Stimulated activated naive B cell treated with anti-CD40 and anti-IgM and Interleukin-4, amounts not matched to agents 10 μg/mL and 1 μg/mL and 100 μg/mL, for 72 hours (primary cell): ENCODE measurements around the gene ACTG1.

Experiments used
- ATAC-seq, 2 donors: fragments of 150-1000 bp; cut with Tn5 transposase; replicated peaks; 2 replicates each; pipeline ENCODE4 v1.10.0; 2021; ENCODE audit warnings: moderate library complexity in 1 of 2
- DNase-seq: peaks from one replicate; pipeline ENCODE4 v3.0.0; 2021
- H3K27ac Mint-ChIP-seq: one replicate; pipeline ENCODE4 v1.8.0; 2022; ENCODE audit warnings: mild to moderate bottlenecking, mixed read lengths
- H3K27me3 Mint-ChIP-seq, 2 donors: one replicate each; pipeline ENCODE4 v1.8.0; 2022; ENCODE audit warnings: mixed read lengths in 2 of 2
- H3K36me3 Mint-ChIP-seq, 2 donors: one replicate each; pipeline ENCODE4 v1.8.0; 2022; ENCODE audit warnings: mixed read lengths in 2 of 2, mild to moderate bottlenecking in 1 of 2
- H3K4me1 Mint-ChIP-seq, 2 donors: one replicate each; pipeline ENCODE4 v1.8.0; 2022; ENCODE audit warnings: mixed read lengths in 2 of 2, mild to moderate bottlenecking in 1 of 2
- H3K4me3 Mint-ChIP-seq, 2 donors: one replicate each; pipeline ENCODE4 v1.8.0; 2022; ENCODE audit warnings: mild to moderate bottlenecking in 2 of 2, mixed read lengths in 2 of 2, moderate library complexity in 1 of 2
- H3K9me3 Mint-ChIP-seq, 2 donors: one replicate each; pipeline ENCODE4 v1.8.0; 2022; ENCODE audit warnings: mixed read lengths in 2 of 2, mild to moderate bottlenecking in 1 of 2

ACTG1 gene

GRCh38 chr17:81493198-81494038 is 19.2 kb downstream of the ACTG1 start:
- peaks cover 0 to 1% of the 10 kb centered on the region in 2 donors for H3K9me3 Mint-ChIP-seq
- H3K27me3 Mint-ChIP-seq: peaks cover 18 to 33% of the 10 kb centered on the region in 2 donors
- H3K4me3 Mint-ChIP-seq: no peak overlapping the region
- ATAC-seq (no peak), DNase-seq (no peak)
- H3K4me1 Mint-ChIP-seq: peaks cover 6 to 9% of the 10 kb centered on the region in 2 donors
- H3K27ac Mint-ChIP-seq: no peak overlapping the region
- H3K36me3 Mint-ChIP-seq: no peaks in the 10 kb centered on the region

GRCh38 chr17:81492706-81493105 is 19.9 kb downstream of the ACTG1 start:
- Mint-ChIP-seq H3K36me3 (no peaks in the 10 kb centered on the region), H3K27ac (no peak overlapping the region), H3K27me3 (peaks cover 18 to 29% of the 10 kb centered on the region in 2 donors), H3K4me1 (peaks cover 6 to 9% of the 10 kb centered on the region in 2 donors), H3K4me3 (no peak overlapping the region), H3K9me3 (peaks cover 0 to 1% of the 10 kb centered on the region in 2 donors)
- no peak for ATAC-seq
- no peak for DNase-seq

GRCh38 chr17:81492202-81492601 is 20.4 kb downstream of the ACTG1 start:
- peaks cover 6 to 13% of the 10 kb centered on the region in 2 donors for H3K4me1 Mint-ChIP-seq
- H3K4me3 Mint-ChIP-seq: no peak overlapping the region
- DNase-seq: no peak
- peaks cover 0 to 1% of the 10 kb centered on the region in 2 donors for H3K9me3 Mint-ChIP-seq
- no peak overlapping the region for H3K27ac Mint-ChIP-seq
- no peak for ATAC-seq
- H3K36me3 Mint-ChIP-seq: no peaks in the 10 kb centered on the region
- H3K27me3 Mint-ChIP-seq: peaks cover 18 to 29% of the 10 kb centered on the region in 2 donors

GRCh38 chr17:81491761-81492160 is 20.8 kb downstream of the ACTG1 start:
- no peak overlapping the region for H3K4me3 Mint-ChIP-seq
- DNase-seq: no peak
- H3K36me3 Mint-ChIP-seq: no peaks in the 10 kb centered on the region
- H3K9me3 Mint-ChIP-seq: peaks cover 0 to 1% of the 10 kb centered on the region in 2 donors
- no peak for ATAC-seq
- H3K27me3 Mint-ChIP-seq: peaks cover 18 to 29% of the 10 kb centered on the region in 2 donors
- H3K4me1 Mint-ChIP-seq: peaks cover 6 to 13% of the 10 kb centered on the region in 2 donors
- H3K27ac Mint-ChIP-seq: no peak overlapping the region

- DNase-seq (no peak), ATAC-seq (no peak)
- no peak overlapping the region for H3K27ac Mint-ChIP-seq
- peaks cover 8 to 15% of the 10 kb centered on the region in 2 donors for H3K4me1 Mint-ChIP-seq
- H3K27me3 Mint-ChIP-seq: peaks cover 20 to 29% of the 10 kb centered on the region in 2 donors
- H3K9me3 Mint-ChIP-seq: peaks cover 0 to 1% of the 10 kb centered on the region in 2 donors
- H3K36me3 Mint-ChIP-seq: no peaks in the 10 kb centered on the region
- no peak overlapping the region for H3K4me3 Mint-ChIP-seq
Measured at GRCh38 chr17:81491181-81491581, 21.4 kb downstream of the ACTG1 start.

DNA sequence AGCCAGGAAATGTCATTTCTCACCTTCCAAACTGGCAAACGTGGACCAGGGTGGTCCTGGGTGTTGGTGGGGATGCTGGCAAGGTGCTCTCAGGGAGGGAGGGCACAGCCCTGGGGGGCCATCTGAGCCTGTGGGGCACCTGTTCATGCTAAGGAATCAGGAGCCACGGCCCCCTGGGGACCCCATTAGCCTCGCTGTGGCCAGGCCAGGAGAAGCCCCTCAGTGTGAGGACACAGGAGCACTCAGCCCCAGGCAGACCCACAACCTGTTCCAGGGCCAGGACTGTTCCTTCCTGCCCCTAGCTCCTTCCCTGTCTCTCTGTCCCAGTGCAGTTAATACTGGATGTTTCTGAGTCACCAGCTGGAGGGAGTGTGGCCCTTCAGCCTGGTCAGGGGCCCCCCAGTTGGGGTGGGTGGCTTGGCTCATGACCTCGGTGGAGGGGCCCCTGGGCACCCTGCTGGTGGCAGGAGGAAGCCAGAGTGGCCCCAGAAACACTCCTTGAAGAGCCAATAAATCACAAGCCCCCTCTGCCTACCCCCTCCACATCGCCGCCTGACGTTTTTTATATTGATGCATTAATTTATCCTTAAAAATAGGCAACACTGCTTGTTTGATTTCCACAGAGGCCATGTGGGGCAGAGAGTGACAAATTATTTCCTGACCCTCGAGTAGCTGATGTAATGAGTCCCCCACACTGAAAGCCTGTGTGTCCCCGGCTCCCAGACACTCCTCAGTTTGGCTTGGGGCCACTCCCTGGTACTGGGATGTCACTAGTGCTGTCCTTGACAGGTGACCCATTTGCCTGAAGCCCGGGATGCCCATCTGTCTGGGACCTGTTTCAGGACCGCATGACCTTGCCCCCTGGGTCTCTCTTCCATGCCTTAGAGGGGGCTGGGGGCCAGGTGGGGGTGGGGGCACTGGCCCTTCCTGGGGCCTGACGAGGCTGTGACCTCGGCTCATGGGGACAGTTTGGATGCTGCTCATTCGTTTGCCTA is 22.3 kb downstream of the ACTG1 start:
- H3K27me3 Mint-ChIP-seq: peaks cover 21 to 29% of the 10 kb centered on the region in 2 donors
- ATAC-seq (no peak), DNase-seq (no peak)
- H3K4me3 Mint-ChIP-seq: no peak overlapping the region
- H3K27ac Mint-ChIP-seq: no peak overlapping the region
- H3K4me1 Mint-ChIP-seq: peaks cover 11 to 19% of the 10 kb centered on the region in 2 donors
- H3K36me3 Mint-ChIP-seq: no peaks in the 10 kb centered on the region
- H3K9me3 Mint-ChIP-seq: peaks cover 0 to 1% of the 10 kb centered on the region in 2 donors

GRCh38 chr17:81489012-81489997 is 23.3 kb downstream of the ACTG1 start:
- Mint-ChIP-seq H3K36me3 (no peaks in the 10 kb centered on the region), H3K4me3 (peak overlapping the region; percentile 55 to 62), H3K27ac (peak overlapping the region; percentile 49), H3K27me3 (peaks cover 17 to 29% of the 10 kb centered on the region in 2 donors), H3K4me1 (peaks cover 11 to 23% of the 10 kb centered on the region in 2 donors), H3K9me3 (no peaks in the 10 kb centered on the region)
- ATAC-seq: no peak
- DNase-seq: no peak

DNA sequence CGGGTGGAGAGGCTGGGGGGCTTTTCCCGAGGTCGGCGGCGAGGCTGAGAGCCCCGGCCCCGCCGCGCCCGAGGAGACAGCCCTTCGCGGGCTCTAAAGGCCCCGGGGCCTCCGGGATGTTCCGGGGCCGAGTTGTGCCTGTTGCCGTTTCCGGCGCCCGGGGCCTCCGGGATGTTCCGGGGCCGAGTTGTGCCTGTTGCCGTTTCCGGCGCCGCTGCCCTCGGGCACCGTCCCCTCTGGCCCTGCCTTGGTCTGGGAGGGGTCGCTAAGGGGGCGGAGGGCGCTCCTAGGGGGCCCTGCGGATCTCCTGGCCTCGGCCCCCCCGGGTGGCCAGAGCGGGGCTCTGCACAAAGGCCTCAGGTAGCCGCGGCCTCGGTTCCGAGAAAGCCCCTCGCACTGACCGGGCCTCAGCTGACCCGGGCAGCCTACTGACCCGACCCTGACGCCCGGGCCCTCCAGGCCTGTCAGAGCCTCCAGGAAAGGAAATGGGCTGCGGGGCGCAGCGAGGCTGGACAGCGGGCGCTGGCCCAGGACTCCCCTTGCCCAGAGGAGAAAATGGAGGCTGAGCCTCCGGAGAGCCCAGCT is 24.2 kb downstream of the ACTG1 start:
- no peaks in the 10 kb centered on the region for H3K36me3 Mint-ChIP-seq
- no peak for DNase-seq
- H3K27me3 Mint-ChIP-seq: peaks cover 16 to 29% of the 10 kb centered on the region in 2 donors
- ATAC-seq: peak in 1 of 2 donors; percentile 10
- peaks cover 13 to 30% of the 10 kb centered on the region in 2 donors for H3K4me1 Mint-ChIP-seq
- no peak overlapping the region for H3K27ac Mint-ChIP-seq
- peak overlapping the region in 1 of 2 donors; percentile 61 for H3K4me3 Mint-ChIP-seq
- no peaks in the 10 kb centered on the region for H3K9me3 Mint-ChIP-seq

DNA sequence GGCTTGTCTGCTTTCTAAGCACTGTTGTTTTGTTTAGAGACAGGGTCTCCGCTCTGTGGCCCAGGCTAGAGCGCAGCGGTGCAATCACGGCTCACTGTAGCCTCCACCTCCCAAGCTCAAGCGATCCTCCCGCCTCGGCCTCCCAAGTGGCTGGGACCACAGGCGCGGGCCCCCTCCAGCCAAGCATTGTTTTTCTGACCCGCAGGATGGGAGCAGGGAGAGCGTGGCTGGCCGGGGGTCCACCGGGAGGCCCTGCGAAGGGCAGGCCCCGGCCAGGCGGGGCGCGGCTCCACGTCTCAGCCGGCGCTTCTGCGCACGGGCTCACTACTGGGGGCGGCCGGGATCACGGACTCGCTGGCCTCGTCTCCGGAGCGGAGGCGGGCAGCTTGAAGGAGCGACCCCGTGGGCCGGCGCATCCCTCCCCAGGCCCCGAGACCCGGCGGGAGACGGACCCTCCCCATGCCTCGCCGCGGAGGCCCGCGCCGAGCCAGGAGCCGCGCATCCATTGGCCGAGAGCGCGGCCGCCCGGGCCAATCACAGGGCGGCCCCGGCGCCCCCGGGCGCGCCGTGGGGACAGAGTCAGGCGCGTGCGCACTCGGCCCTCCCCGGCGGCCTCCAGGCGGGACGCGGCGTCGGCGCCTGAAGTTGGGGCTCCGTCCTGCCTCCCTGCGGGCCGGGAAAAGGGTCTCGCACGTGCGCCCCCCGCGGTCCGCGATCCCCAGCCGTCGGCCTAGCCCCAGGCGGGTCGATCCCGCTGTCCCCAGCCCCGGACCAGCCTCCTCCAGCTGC is 24.9 kb downstream of the ACTG1 start:
- H3K4me1 Mint-ChIP-seq: peaks cover 19 to 36% of the 10 kb centered on the region in 2 donors
- peak overlapping the region; percentile 44 to 61 for H3K4me3 Mint-ChIP-seq
- peak; percentile 64 for DNase-seq
- no peak overlapping the region for H3K27ac Mint-ChIP-seq
- H3K27me3 Mint-ChIP-seq: peaks cover 12 to 29% of the 10 kb centered on the region in 2 donors
- H3K36me3 Mint-ChIP-seq: no peaks in the 10 kb centered on the region
- ATAC-seq: peak; percentile 60 to 73
- no peaks in the 10 kb centered on the region for H3K9me3 Mint-ChIP-seq

GRCh38 chr17:81487089-81487486 is 25.5 kb downstream of the ACTG1 start:
- ATAC-seq: no peak
- H3K27ac Mint-ChIP-seq: peak overlapping the region; percentile 42
- H3K27me3 Mint-ChIP-seq: peaks cover 12 to 24% of the 10 kb centered on the region in 2 donors
- no peaks in the 10 kb centered on the region for H3K36me3 Mint-ChIP-seq
- H3K4me3 Mint-ChIP-seq: peak overlapping the region; percentile 44 to 61
- no peaks in the 10 kb centered on the region for H3K9me3 Mint-ChIP-seq
- DNase-seq: no peak
- peaks cover 25 to 42% of the 10 kb centered on the region in 2 donors for H3K4me1 Mint-ChIP-seq

DNA sequence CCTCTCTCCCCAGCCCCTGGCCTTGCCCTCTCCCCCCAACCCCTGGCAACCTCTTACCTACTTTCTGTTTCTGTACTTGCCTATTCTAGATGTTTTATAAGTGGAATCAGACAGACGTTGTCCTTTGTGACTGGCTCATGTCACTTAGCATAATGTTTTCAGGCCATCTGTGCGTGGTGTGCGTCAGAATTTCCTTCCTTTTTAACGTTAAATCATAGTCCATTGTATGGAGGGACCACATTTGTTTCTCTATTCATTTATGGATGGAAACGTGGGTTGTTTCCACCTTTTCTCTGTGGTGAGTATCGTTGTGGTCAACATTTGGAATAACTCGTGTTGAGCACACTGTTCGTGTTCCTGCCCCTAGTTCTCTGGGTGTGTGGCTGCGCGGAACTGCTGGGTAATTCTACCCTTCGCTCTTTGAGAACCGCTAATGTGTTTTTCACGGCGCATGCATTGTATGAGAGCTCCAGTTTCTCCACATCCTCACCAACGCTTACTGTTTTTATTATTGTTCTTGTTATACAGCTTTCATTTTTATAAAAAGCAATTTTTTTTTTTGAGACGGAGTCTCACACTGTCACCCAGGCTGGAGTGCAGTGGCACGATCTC is 26.3 kb downstream of the ACTG1 start:
- no peak for DNase-seq
- Mint-ChIP-seq H3K27me3 (peaks cover 16 to 20% of the 10 kb centered on the region in 2 donors), H3K4me3 (peak overlapping the region in 1 of 2 donors; percentile 6), H3K4me1 (peaks cover 29 to 48% of the 10 kb centered on the region in 2 donors), H3K36me3 (no peaks in the 10 kb centered on the region), H3K27ac (peak overlapping the region; percentile 42), H3K9me3 (no peaks in the 10 kb centered on the region)
- no peak for ATAC-seq
